ENCODE data around the gene RAP1A.
"Not testable (repeated sequence)": the region's sequence is repeated elsewhere in the genome, so short reads cannot be mapped to it uniquely, and the experiment has no call there.

RAP1A gene

GRCh38 chr1:111603979-111604378, 15.6 kb upstream of the RAP1A start:
- no peaks in the 10 kb centered on the region for H3K36me3 ChIP-seq (ENCODE audit: control insufficient read depth, insufficient read depth, low read length)
- TF ChIP-seq CTCF (IDR thresholded peaks at IDR 0.05; ENCODE audit: insufficient read depth, low read length, poor library complexity, severe bottlenecking), result no peak
- H3K27me3 ChIP-seq (replicated peaks; ENCODE audit: control insufficient read depth, insufficient read depth, low read length), result no peaks in the 10 kb centered on the region
- peak; percentile 57 for DNase-seq (ENCODE audit: extremely low read depth, insufficient read length)
- H3K4me3 ChIP-seq (replicated peaks; ENCODE audit: low read depth, low read length), result no peak overlapping the region

GRCh38 chr1:111604931-111605330, 14.7 kb upstream of the RAP1A start:
- TF ChIP-seq CTCF (IDR thresholded peaks at IDR 0.05; ENCODE audit: insufficient read depth, low read length, poor library complexity, severe bottlenecking), result no peak
- no peak overlapping the region for H3K4me3 ChIP-seq (replicated peaks; ENCODE audit: low read depth, low read length)
- no peaks in the 10 kb centered on the region for H3K27me3 ChIP-seq (replicated peaks; ENCODE audit: control insufficient read depth, insufficient read depth, low read length)
- no peaks in the 10 kb centered on the region for H3K36me3 ChIP-seq (ENCODE audit: control insufficient read depth, insufficient read depth, low read length)
- no peak for DNase-seq (ENCODE audit: extremely low read depth, insufficient read length)

GRCh38 chr1:111605576-111605975, 14.0 kb upstream of the RAP1A start:
- Histone ChIP-seq H3K27me3 (replicated peaks; ENCODE audit: control insufficient read depth, insufficient read depth, low read length) (no peaks in the 10 kb centered on the region), H3K4me3 (replicated peaks; ENCODE audit: low read depth, low read length) (no peak overlapping the region), H3K36me3 (ENCODE audit: control insufficient read depth, insufficient read depth, low read length) (no peaks in the 10 kb centered on the region)
- no peak for TF ChIP-seq CTCF (IDR thresholded peaks at IDR 0.05; ENCODE audit: insufficient read depth, low read length, poor library complexity, severe bottlenecking)
- DNase-seq (ENCODE audit: extremely low read depth, insufficient read length), result no peak

GRCh38 chr1:111606457-111607215, 13.0 kb upstream of the RAP1A start:
- DNase-seq (ENCODE audit: extremely low read depth, insufficient read length), result not testable (repeated sequence)

GRCh38 chr1:111608528-111608927, 11.1 kb upstream of the RAP1A start:
- H3K4me3 ChIP-seq (replicated peaks; ENCODE audit: low read depth, low read length); DNase-seq (ENCODE audit: extremely low read depth, insufficient read length); H3K27me3 ChIP-seq (replicated peaks; ENCODE audit: control insufficient read depth, insufficient read depth, low read length); H3K36me3 ChIP-seq (ENCODE audit: control insufficient read depth, insufficient read depth, low read length): not testable (repeated sequence)

More at GRCh38 chr1:111606457-111607215, 13.0 kb upstream of the RAP1A start:
- not testable (repeated sequence) for H3K27me3 ChIP-seq (replicated peaks; ENCODE audit: control insufficient read depth, insufficient read depth, low read length); H3K36me3 ChIP-seq (ENCODE audit: control insufficient read depth, insufficient read depth, low read length); H3K4me3 ChIP-seq (replicated peaks; ENCODE audit: low read depth, low read length)

GRCh38 chr1:111611986-111612385, 7.6 kb upstream of the RAP1A start:
- no peaks in the 10 kb centered on the region for H3K27me3 ChIP-seq (replicated peaks; ENCODE audit: control insufficient read depth, insufficient read depth, low read length)
- no peak overlapping the region for H3K4me3 ChIP-seq (replicated peaks; ENCODE audit: low read depth, low read length)
- TF ChIP-seq CTCF (IDR thresholded peaks at IDR 0.05; ENCODE audit: insufficient read depth, low read length, poor library complexity, severe bottlenecking), result no peak
- H3K36me3 ChIP-seq (ENCODE audit: control insufficient read depth, insufficient read depth, low read length), result no peaks in the 10 kb centered on the region
- no peak for DNase-seq (ENCODE audit: extremely low read depth, insufficient read length)
